Measurements from ENCODE around the gene FURIN. TPM values are rescaled to one million over a fixed set of nuclear protein-coding genes. Genes with fewer than 3 reads are reported as not detected.

The FURIN gene
- total RNA-seq, 1 experiment from 2014 or later: 35.1 TPM

DNA sequence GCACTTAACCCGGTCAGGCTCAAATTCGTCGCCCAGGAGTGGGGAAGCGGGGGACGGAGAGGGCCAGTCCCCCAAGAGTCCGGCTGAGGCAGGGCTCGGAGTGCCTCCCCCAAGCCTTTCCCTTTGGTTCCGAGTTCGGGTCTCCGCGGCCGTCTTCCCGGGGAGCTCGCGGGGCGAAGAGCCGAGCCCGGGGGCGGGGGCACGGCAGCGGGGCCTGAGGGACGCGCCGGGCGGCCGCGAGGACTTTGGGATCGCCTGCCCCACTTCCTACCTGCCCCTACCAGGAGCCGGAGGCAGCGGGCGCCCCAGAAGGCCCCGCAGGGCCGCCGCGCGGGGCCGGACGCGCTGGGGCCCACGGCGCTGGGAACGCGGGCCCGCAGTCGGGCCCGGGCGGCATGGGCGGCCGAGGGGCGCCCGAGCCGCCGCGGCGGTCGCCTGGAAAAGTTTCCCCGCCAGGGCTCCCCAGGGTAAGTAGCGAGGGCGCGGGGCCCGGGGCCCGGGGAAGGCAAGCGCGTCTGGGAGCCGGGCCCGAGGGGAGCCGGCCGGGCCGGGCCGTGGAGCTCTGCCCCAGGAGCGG is 2.8 kb downstream of the FURIN start:
- H3K4ac ChIP-seq (ENCODE audit: low read depth, low read length): no peak overlapping the region
- no peaks in the 10 kb centered on the region for H3K27me3 Mint-ChIP-seq (ENCODE audit: low read depth)
- no peak overlapping the region for H3T11ph ChIP-seq (ENCODE audit: low read length)
- peaks cover 0 to 2% of the 10 kb centered on the region in 2 experiments; a peak in 2 of 5 replicates for H3K9me3 Mint-ChIP-seq
- no peak overlapping the region for H3K18ac ChIP-seq (ENCODE audit: insufficient read length, low read depth, low read length)
- H3K23ac ChIP-seq (ENCODE audit: insufficient read length, low read depth, low read length): no peak overlapping the region
- no peak overlapping the region for H2BK20ac ChIP-seq (ENCODE audit: low read depth, low read length, poor library complexity, severe bottlenecking)
- H3K4me1 ChIP-seq (ENCODE audit: insufficient read depth, low read length): peaks cover 6% of the 10 kb centered on the region; the same call in 1 of the 2 replicates
- H3K79me1 ChIP-seq (ENCODE audit: insufficient read depth, low read depth, low read length, poor library complexity, severe bottlenecking): peaks cover 2% of the 10 kb centered on the region
- H4K20me1 ChIP-seq (ENCODE audit: control insufficient read depth, insufficient read depth, insufficient read length): no peaks in the 10 kb centered on the region
- no peak overlapping the region for H2BK5ac ChIP-seq (ENCODE audit: insufficient read length, low read length)
- H4K8ac ChIP-seq (replicated peaks; ENCODE audit: insufficient read length, low read depth, low read length): no peak overlapping the region
- TF ChIP-seq, protein P1, sequence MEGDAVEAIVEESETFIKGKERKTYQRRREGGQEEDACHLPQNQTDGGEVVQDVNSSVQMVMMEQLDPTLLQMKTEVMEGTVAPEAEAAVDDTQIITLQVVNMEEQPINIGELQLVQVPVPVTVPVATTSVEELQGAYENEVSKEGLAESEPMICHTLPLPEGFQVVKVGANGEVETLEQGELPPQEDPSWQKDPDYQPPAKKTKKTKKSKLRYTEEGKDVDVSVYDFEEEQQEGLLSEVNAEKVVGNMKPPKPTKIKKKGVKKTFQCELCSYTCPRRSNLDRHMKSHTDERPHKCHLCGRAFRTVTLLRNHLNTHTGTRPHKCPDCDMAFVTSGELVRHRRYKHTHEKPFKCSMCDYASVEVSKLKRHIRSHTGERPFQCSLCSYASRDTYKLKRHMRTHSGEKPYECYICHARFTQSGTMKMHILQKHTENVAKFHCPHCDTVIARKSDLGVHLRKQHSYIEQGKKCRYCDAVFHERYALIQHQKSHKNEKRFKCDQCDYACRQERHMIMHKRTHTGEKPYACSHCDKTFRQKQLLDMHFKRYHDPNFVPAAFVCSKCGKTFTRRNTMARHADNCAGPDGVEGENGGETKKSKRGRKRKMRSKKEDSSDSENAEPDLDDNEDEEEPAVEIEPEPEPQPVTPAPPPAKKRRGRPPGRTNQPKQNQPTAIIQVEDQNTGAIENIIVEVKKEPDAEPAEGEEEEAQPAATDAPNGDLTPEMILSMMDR (conservative IDR thresholded peaks at IDR 0.05): no peak
- no peak overlapping the region for H2BK120ac ChIP-seq (ENCODE audit: low read depth, low read length, poor library complexity, severe bottlenecking)
- H4K5ac ChIP-seq (ENCODE audit: insufficient read length, low read depth, low read length): no peak overlapping the region
- no peak overlapping the region for H2BK15ac ChIP-seq (ENCODE audit: low read depth, low read length)
- H3K4me2 ChIP-seq (ENCODE audit: insufficient read depth, insufficient read length, low read length): peak overlapping the region; percentile 77
- peak overlapping the region; percentile 77 for H3K14ac ChIP-seq (ENCODE audit: insufficient read depth, low read length)
- H3K4me1 Mint-ChIP-seq: peaks cover 59 to 60% of the 10 kb centered on the region in 2 experiments
- H3K79me2 ChIP-seq (ENCODE audit: insufficient read depth, low read length): no peaks in the 10 kb centered on the region
- H3K27ac ChIP-seq (ENCODE audit: insufficient read length, low read depth, low read length): no peak overlapping the region
- peak overlapping the region; percentile 71 to 87 for H3K4me3 Mint-ChIP-seq
- H3K9ac ChIP-seq (ENCODE audit: extremely low read depth, insufficient read length, low read length): peak overlapping the region; percentile 50
- no peak overlapping the region for H4K91ac ChIP-seq (ENCODE audit: insufficient read length, low read depth, low read length)
- H2BK12ac ChIP-seq (ENCODE audit: insufficient read length, low read depth, low read length): no peak overlapping the region
- no CpG with 5 or more reads among the region's 71 CpGs for WGBS (ENCODE audit: extremely low coverage, insufficient read length, low lambda C conversion rate)
- H3K9me3 ChIP-seq (ENCODE audit: control insufficient read depth, low read depth, low read length): no peaks in the 10 kb centered on the region
- peaks cover 0 to 1% (median 1%) of the 10 kb centered on the region in 3 experiments; a peak in 5 of 7 replicates for H3K36me3 Mint-ChIP-seq (ENCODE audit: insufficient read depth in 1 of 3, low read depth in 3 of 3)
- peak overlapping the region in 2 of 3 experiments; percentile 28 to 82; a peak in 1 of 7 replicates for H3K27ac Mint-ChIP-seq
- no peak for DNase-seq
- no peak overlapping the region for H3K56ac ChIP-seq (ENCODE audit: insufficient read length, low read depth, low read length)
- no peak overlapping the region for H2AFZ ChIP-seq (ENCODE audit: low read length)
- H3K27me3 ChIP-seq (ENCODE audit: insufficient read depth, low read length): no peaks in the 10 kb centered on the region
- no peak overlapping the region for H2AK5ac ChIP-seq (ENCODE audit: insufficient read length, low read length)
- peaks cover 8% of the 10 kb centered on the region for H3K23me2 ChIP-seq (ENCODE audit: insufficient read length, low read depth, low read length, poor library complexity, severe bottlenecking)
